ENCODE measurements around the gene KCNA1. TPM values are rescaled to one million over a fixed set of nuclear protein-coding genes. Genes with fewer than 3 reads are reported as not detected.

The KCNA1 gene
- total RNA-seq, 1 experiment from 2014 or later = not detected

- no peak for DNase-seq (ENCODE audit: low read depth, low spot score)
- RAD21 ChIA-PET (ENCODE audit: low non-redundant PET in 1 of 2, low total read pairs in 2 of 2, uncharacterized antibody in 2 of 2, unreplicated experiment in 2 of 2) = no interaction called here
- POLR2A ChIA-PET = no interaction called here
- no peaks in the 10 kb centered on the region for H3K4me1 ChIP-seq (ENCODE audit: control insufficient read depth in 1 of 2, insufficient read depth in 2 of 2, low read length in 2 of 2)
- H3K4me2 ChIP-seq (ENCODE audit: low read length) = no peak overlapping the region
- H3K4me3 ChIP-seq (replicated peaks in 1 of 2; ENCODE audit: low read depth in 1 of 2, low read length in 2 of 2) = no peak overlapping the region
- H4K20me1 ChIP-seq (ENCODE audit: insufficient read depth) = no peaks in the 10 kb centered on the region
- peaks cover 90% of the 10 kb centered on the region for H3K27me3 ChIP-seq (ENCODE audit: insufficient read depth, low read length)
- no peak for TF ChIP-seq SRF (IDR thresholded peaks at IDR 0.05; ENCODE audit: low read depth)
- no peak for TF ChIP-seq YY1 (IDR thresholded peaks at IDR 0.05; ENCODE audit: extremely low read depth, insufficient replicate concordance, low read depth, low read length)
- TF ChIP-seq SIN3A (IDR thresholded peaks at IDR 0.05; ENCODE audit: low read depth) = no peak
- no peak for TF ChIP-seq ATF3 (IDR thresholded peaks at IDR 0.05)
- no peak for TF ChIP-seq CBX3 (IDR thresholded peaks at IDR 0.05; ENCODE audit: low read depth)
- TF ChIP-seq EGR1 (IDR thresholded peaks at IDR 0.05; ENCODE audit: low read depth) = no peak
- no peak for TF ChIP-seq ELF1 (IDR thresholded peaks at IDR 0.05; ENCODE audit: borderline replicate concordance, low read depth)
- TF ChIP-seq CTCF (IDR thresholded peaks at IDR 0.05 in 2 of 3, conservative IDR thresholded peaks at IDR 0.05 in 1 of 3; ENCODE audit: borderline replicate concordance in 1 of 3, insufficient read depth in 1 of 3, low read depth in 2 of 3, low read length in 2 of 3) = no peak
- TF ChIP-seq ZBTB33 (IDR thresholded peaks at IDR 0.05; ENCODE audit: extremely low read depth, insufficient replicate concordance, low read length) = no peak
- TF ChIP-seq REST (IDR thresholded peaks at IDR 0.05; ENCODE audit: low read depth) = no peak
- no peak for TF ChIP-seq JUND (IDR thresholded peaks at IDR 0.05)
- TF ChIP-seq RAD21 (IDR thresholded peaks at IDR 0.05; ENCODE audit: low read depth) = no peak
- TF ChIP-seq EZH2phosphoT487 (IDR thresholded peaks at IDR 0.05; ENCODE audit: borderline replicate concordance) = no peak
- TF ChIP-seq TCF7L2 (IDR thresholded peaks at IDR 0.05; ENCODE audit: borderline replicate concordance, extremely low read depth, insufficient read depth, insufficient read length) = no peak
- TF ChIP-seq POLR2AphosphoS5 (IDR thresholded peaks at IDR 0.05; ENCODE audit: low read depth, low read length) = no peak
- TF ChIP-seq MAX (IDR thresholded peaks at IDR 0.05) = no peak
- TF ChIP-seq SP1 (IDR thresholded peaks at IDR 0.05; ENCODE audit: low read depth) = no peak
- no peak for TF ChIP-seq POLR2A (IDR thresholded peaks at IDR 0.05; ENCODE audit: borderline replicate concordance, extremely low read depth, insufficient read depth, insufficient read length)
- no peak overlapping the region for H3K27ac ChIP-seq (ENCODE audit: low read depth, low read length)
- H3K9me2 ChIP-seq (ENCODE audit: insufficient read depth) = no peaks in the 10 kb centered on the region
- no peak overlapping the region for H3K9ac ChIP-seq (ENCODE audit: low read length)
- intact Hi-C loops (cut with micrococcal nuclease) = no loop called here
- no peak overlapping the region for H2AFZ ChIP-seq (ENCODE audit: low read depth, low read length, poor library complexity, severe bottlenecking)
- CTCF ChIA-PET = no interaction called here
- no peaks in the 10 kb centered on the region for H3K79me2 ChIP-seq (ENCODE audit: insufficient read depth, low read length)
- no peak for ATAC-seq
- no peaks in the 10 kb centered on the region for H3K9me3 ChIP-seq (ENCODE audit: control insufficient read depth in 1 of 2, insufficient read depth in 1 of 2, low read depth in 1 of 2, low read length in 2 of 2)
- BruUV-seq (replicated peaks) = no TSS peak
- no peaks in the 10 kb centered on the region for H3K36me3 ChIP-seq (ENCODE audit: control insufficient read depth in 1 of 2, insufficient read depth in 2 of 2, low read length in 2 of 2)
Measured at GRCh38 chr12:4959381-4959780, 49.7 kb downstream of the KCNA1 start.
